ENCODE measurements around the gene SWAP70. TPM values are rescaled to one million over a fixed set of nuclear protein-coding genes. Genes with fewer than 3 reads are reported as not detected.

SWAP70 gene
- total RNA-seq, 1 experiment from 2014 or later, result 19.9 TPM

DNA sequence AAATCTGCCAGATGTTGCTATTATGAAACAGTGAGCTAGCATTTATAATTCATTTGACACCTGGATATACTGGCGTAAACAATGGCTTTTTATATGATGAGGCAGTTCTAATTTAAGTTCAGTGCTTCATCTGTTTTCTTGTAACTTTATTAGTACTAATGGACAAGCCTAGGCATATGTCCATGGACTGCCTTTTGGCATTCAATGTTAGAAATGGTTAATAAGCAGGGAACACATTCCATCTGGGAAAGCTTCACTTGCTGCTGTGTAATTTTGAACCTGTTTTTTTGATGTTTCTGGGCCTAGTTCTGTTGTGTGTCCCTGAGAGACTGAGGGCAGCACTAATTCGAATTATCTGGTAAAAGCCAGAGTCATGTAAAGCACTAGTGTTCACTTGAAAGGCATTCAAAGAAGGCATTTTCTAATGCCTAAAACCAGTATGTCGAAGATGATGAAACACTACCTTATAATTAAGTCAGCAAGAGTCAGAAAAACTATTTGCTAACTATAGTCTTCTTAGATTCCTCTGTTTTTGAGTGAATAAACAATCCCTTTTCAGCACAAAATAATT, 138.5 kb downstream of the SWAP70 start:
- no peak for DNase-seq
- Mint-ChIP-seq H3K4me1 (ENCODE audit: low read depth, unreplicated experiment) (peaks cover 25% of the 10 kb centered on the region), H3K27me3 (ENCODE audit: unreplicated experiment) (no peaks in the 10 kb centered on the region), H3K4me3 (ENCODE audit: low read depth, unreplicated experiment) (no peak overlapping the region), H3K27ac (ENCODE audit: unreplicated experiment) (peak overlapping the region; percentile 82), H3K36me3 (ENCODE audit: insufficient read depth, unreplicated experiment) (no peaks in the 10 kb centered on the region), H3K9me3 (ENCODE audit: low read depth, unreplicated experiment) (no peaks in the 10 kb centered on the region)
- intact Hi-C loops (cut with micrococcal nuclease; ENCODE audit: unreplicated experiment), result no loop called here
- BruUV-seq (replicated peaks), result no TSS peak
- TF ChIP-seq, protein P1, sequence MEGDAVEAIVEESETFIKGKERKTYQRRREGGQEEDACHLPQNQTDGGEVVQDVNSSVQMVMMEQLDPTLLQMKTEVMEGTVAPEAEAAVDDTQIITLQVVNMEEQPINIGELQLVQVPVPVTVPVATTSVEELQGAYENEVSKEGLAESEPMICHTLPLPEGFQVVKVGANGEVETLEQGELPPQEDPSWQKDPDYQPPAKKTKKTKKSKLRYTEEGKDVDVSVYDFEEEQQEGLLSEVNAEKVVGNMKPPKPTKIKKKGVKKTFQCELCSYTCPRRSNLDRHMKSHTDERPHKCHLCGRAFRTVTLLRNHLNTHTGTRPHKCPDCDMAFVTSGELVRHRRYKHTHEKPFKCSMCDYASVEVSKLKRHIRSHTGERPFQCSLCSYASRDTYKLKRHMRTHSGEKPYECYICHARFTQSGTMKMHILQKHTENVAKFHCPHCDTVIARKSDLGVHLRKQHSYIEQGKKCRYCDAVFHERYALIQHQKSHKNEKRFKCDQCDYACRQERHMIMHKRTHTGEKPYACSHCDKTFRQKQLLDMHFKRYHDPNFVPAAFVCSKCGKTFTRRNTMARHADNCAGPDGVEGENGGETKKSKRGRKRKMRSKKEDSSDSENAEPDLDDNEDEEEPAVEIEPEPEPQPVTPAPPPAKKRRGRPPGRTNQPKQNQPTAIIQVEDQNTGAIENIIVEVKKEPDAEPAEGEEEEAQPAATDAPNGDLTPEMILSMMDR (IDR thresholded peaks at IDR 0.05; ENCODE audit: unreplicated experiment), result no peak
- CTCF ChIA-PET, result no interaction called here

Other genes with a start within 250 kb of the SWAP70 start
- 20.4 and 28.7 TPM in 2 replicates for gene ZNF143, start 203.1 kb upstream of the SWAP70 start, total RNA-seq (2022)
- 50.7 and 53.6 TPM in 2 replicates for gene WEE1, start 90.4 kb upstream of the SWAP70 start, total RNA-seq (2022)